IMR-90 (cell line): ENCODE data around the gene TMEM212. TPM values are rescaled to one million over a fixed set of nuclear protein-coding genes. Genes with fewer than 3 reads are reported as not detected.

Experiments
- ATAC-seq: fragments of 200-7000 bp; cut with Tn5 transposase; 2 replicates; pipeline ENCODE4 v1.9.1; 2020; ENCODE audit warnings: low read depth, mild to moderate bottlenecking, moderate library complexity
- BruUV-seq: library from RNA; stranded (reverse); fragments of 400-500 nt; replicated peaks from 2 replicates; lab custom pipeline; 2021; lab: Mats Ljungman, UMichigan
- CTCF ChIA-PET: fragments of 300-600 bp; formaldehyde crosslinking; extraction: SDS; loops from one replicate; lab custom pipeline; 2021; ENCODE audit warnings: antibody characterized with exemption; lab: Yijun Ruan, JAX
- POLR2A ChIA-PET: fragments of 300-600 bp; sonication (Branson Sonifier 250); formaldehyde crosslinking; loops from one replicate; lab custom pipeline; 2022; ENCODE audit warnings: antibody characterized with exemption; ENCODE audit not compliant: unreplicated experiment; lab: Charles Lee
- DNase-seq: peaks from one replicate; pipeline ENCODE4 v3.0.0; 2013
- H2AFZ ChIP-seq: replicated peaks from 2 replicates; pipeline ENCODE3; 2013; ENCODE audit warnings: low read length, mild to moderate bottlenecking; ENCODE audit not compliant: poor library complexity
- H2AK5ac ChIP-seq: 2 replicates; pipeline ENCODE4 v1.6.1; 2013; ENCODE audit warnings: low read depth, low read length, inconsistent platforms
- H2AK9ac ChIP-seq: replicated peaks from 2 replicates; pipeline ENCODE3; 2013; ENCODE audit warnings: mild to moderate bottlenecking, low read depth, low read length, moderate library complexity; ENCODE audit not compliant: poor library complexity
- H2BK120ac ChIP-seq: 2 replicates; pipeline ENCODE4 v1.6.1; 2013; ENCODE audit warnings: low read depth, low read length, inconsistent platforms
- H2BK15ac ChIP-seq: 3 replicates; pipeline ENCODE4 v1.6.1; 2013; ENCODE audit warnings: low read depth, low read length, inconsistent platforms
- H2BK20ac ChIP-seq: 2 replicates; pipeline ENCODE4 v1.6.1; 2013; ENCODE audit warnings: low read depth, mild to moderate bottlenecking, inconsistent platforms, low read length, moderate library complexity
- H2BK5ac ChIP-seq: 2 replicates; pipeline ENCODE4 v1.6.1; 2013; ENCODE audit warnings: mild to moderate bottlenecking, low read depth, low read length, inconsistent platforms; ENCODE audit not compliant: poor library complexity, severe bottlenecking
- H3K14ac ChIP-seq: replicated peaks from 2 replicates; pipeline ENCODE4 v1.6.1; 2013; ENCODE audit warnings: low read depth, low read length, inconsistent platforms
- H3K18ac ChIP-seq: 2 replicates; pipeline ENCODE4 v1.6.1; 2013; ENCODE audit warnings: low read depth, low read length, control low read depth
- H3K23ac ChIP-seq: 2 replicates; pipeline ENCODE4 v1.6.1; 2013; ENCODE audit warnings: low read depth, low read length, inconsistent platforms
- H3K27ac ChIP-seq: 2 replicates; pipeline ENCODE4 v1.5.1; 2013; ENCODE audit warnings: mild to moderate bottlenecking, control low read depth, low read length; ENCODE audit not compliant: insufficient read depth
- H3K27me3 ChIP-seq: 2 replicates; pipeline ENCODE4 v1.6.1; 2013; ENCODE audit warnings: low read length; ENCODE audit not compliant: control insufficient read depth, insufficient read depth
- H3K36me3 ChIP-seq: 2 replicates; pipeline ENCODE4 v1.6.1; 2013; ENCODE audit warnings: low read length, mixed read lengths; ENCODE audit not compliant: control insufficient read depth, insufficient read depth
- H3K4ac ChIP-seq: 2 replicates; pipeline ENCODE4 v1.6.1; 2013; ENCODE audit warnings: low read depth, low read length, inconsistent platforms
- H3K4me1 ChIP-seq: 2 replicates; pipeline ENCODE4 v1.6.1; 2013; ENCODE audit warnings: low read length, mixed read lengths; ENCODE audit not compliant: control insufficient read depth, insufficient read depth
- H3K4me2 ChIP-seq: 2 replicates; pipeline ENCODE4 v1.6.1; 2013; ENCODE audit warnings: low read depth, mild to moderate bottlenecking, control low read depth, low read length, moderate library complexity
- H3K4me3 ChIP-seq: 2 replicates; pipeline ENCODE4 v1.5.1; 2013; ENCODE audit warnings: low read depth, mild to moderate bottlenecking, control low read depth, low read length, moderate library complexity; ENCODE audit not compliant: insufficient read depth
- H3K56ac ChIP-seq: 2 replicates; pipeline ENCODE4 v1.6.1; 2013; ENCODE audit warnings: low read length, inconsistent platforms; ENCODE audit not compliant: insufficient read depth; ENCODE audit errors: extremely low read depth
- H3K79me1 ChIP-seq, 2 experiments: 2 replicates each; pipeline ENCODE4 v1.6.1; 2013; ENCODE audit warnings: low read length in 2 of 2, inconsistent platforms in 1 of 2, low read depth in 1 of 2
- H3K9ac ChIP-seq: 2 replicates; pipeline ENCODE4 v1.6.1; 2013; ENCODE audit warnings: low read depth, low read length, control low read depth
- H3K9me1 ChIP-seq: 2 replicates; pipeline ENCODE4 v1.6.1; 2013; ENCODE audit warnings: low read length, inconsistent platforms; ENCODE audit not compliant: insufficient read depth
- H3K9me3 ChIP-seq: 2 replicates; pipeline ENCODE4 v1.6.1; 2013; ENCODE audit warnings: low read length; ENCODE audit not compliant: control insufficient read depth, insufficient read depth
- H4K20me1 ChIP-seq: 2 replicates; pipeline ENCODE4 v1.6.1; 2013; ENCODE audit warnings: low read length, inconsistent platforms; ENCODE audit not compliant: insufficient read depth
- H4K5ac ChIP-seq: 2 replicates; pipeline ENCODE4 v1.6.1; 2013; ENCODE audit warnings: mild to moderate bottlenecking, low read depth, low read length, control low read depth
- H4K8ac ChIP-seq, 2 experiments: 2 replicates each; pipeline ENCODE4 v1.6.1; 2013; ENCODE audit warnings: low read depth in 2 of 2, low read length in 2 of 2, control low read depth in 1 of 2, inconsistent platforms in 1 of 2
- H4K91ac ChIP-seq: 2 replicates; pipeline ENCODE4 v1.6.1; 2013; ENCODE audit warnings: low read depth, low read length, inconsistent platforms; ENCODE audit not compliant: insufficient read depth
- CHD1 ChIP-seq: IDR thresholded peaks from 2 replicates; pipeline ENCODE4 v1.6.1; 2012; ENCODE audit warnings: low read depth, low read length, improper control_type of control experiment
- FOS ChIP-seq: fragments of 150-350 bp; IDR thresholded peaks from 2 replicates; pipeline ENCODE4 v1.6.1; 2016; ENCODE audit warnings: low read depth, low read length
- MAZ ChIP-seq: IDR thresholded peaks from 2 replicates; pipeline ENCODE4 v1.6.1; 2012; ENCODE audit warnings: low read depth, mild to moderate bottlenecking, low read length, improper control_type of control experiment, moderate library complexity, borderline replicate concordance
- NFE2L2 ChIP-seq: fragments of 150-350 bp; IDR thresholded peaks from 2 replicates; pipeline ENCODE4 v1.6.1; 2016; ENCODE audit warnings: low read depth, mild to moderate bottlenecking, low read length
- RAD21 ChIP-seq: IDR thresholded peaks from 2 replicates; pipeline ENCODE4 v1.6.1; 2012; ENCODE audit warnings: low read length, improper control_type of control experiment
- RCOR1 ChIP-seq: IDR thresholded peaks from 2 replicates; pipeline ENCODE4 v1.6.1; 2012; ENCODE audit warnings: mild to moderate bottlenecking, low read length, improper control_type of control experiment; ENCODE audit not compliant: insufficient replicate concordance
- RFX5 ChIP-seq: IDR thresholded peaks from 2 replicates; pipeline ENCODE4 v1.8.0; 2012; ENCODE audit warnings: low read depth, mild to moderate bottlenecking, low read length, moderate library complexity
- WGBS, 2 experiments: methylation state at CpG; one replicate each; pipeline versions ENCODE4 v1.1.5 to v1.1.7; 2013; ENCODE audit warnings: missing lambda C conversion rate in 2 of 2; ENCODE audit not compliant: insufficient read length in 1 of 2; ENCODE audit errors: extremely low coverage in 2 of 2; 5-methylcytosine and 5-hydroxymethylcytosine counted together
- dilution Hi-C: fragments of 300-500 bp; cut with HindIII; formaldehyde crosslinking; loops from one replicate; pipeline ENCODE4 v1.14.3; 2018; ENCODE audit warnings: low sequenced_read_pairs; ENCODE audit not compliant: unreplicated experiment
- in situ Hi-C: fragments of 300-500 bp; cut with MboI; formaldehyde crosslinking; loops from 3 replicates; pipeline ENCODE4 v1.14.3; 2019; ENCODE audit warnings: low sequenced_read_pairs, inconsistent platforms, mixed read lengths
- intact Hi-C: fragments of 100-400 bp; cut with micrococcal nuclease; formaldehyde crosslinking; loops from 2 replicates; pipeline ENCODE4 v1.10.0; 2022
- polyA plus RNA-seq, 3 experiments: library from polyadenylated mRNA; depleted of rRNA; stranded (reverse); fragments of >200 nt; gene quantifications; 2 replicates each; pipeline ENCODE4 v1.2.3, GENCODE V29; 2012; ENCODE audit warnings: low replicate concordance in 1 of 3
- total RNA-seq: library from RNA; depleted of rRNA; stranded (reverse); fragments of >200 nt; gene quantifications from 2 replicates; pipeline ENCODE4 v1.2.3, GENCODE V29; 2012
- TF ChIP-seq, protein P1 (sequence below): fragments of 150-350 bp; IDR thresholded peaks from 2 replicates; pipeline ENCODE4 v1.6.1; 2017; ENCODE audit warnings: mild to moderate bottlenecking, antibody characterized with exemption, low read length, low read depth
- TF ChIP-seq, protein P2 (sequence below): conservative IDR thresholded peaks from 2 replicates; pipeline ENCODE4 v1.5.1; 2012; ENCODE audit warnings: mild to moderate bottlenecking, low read depth, low read length, improper control_type of control experiment

Gene TMEM212
- total and polyA plus RNA-seq, 2 of the 4 experiments (the other 2 are of a cell fraction) = not detected

DNA sequence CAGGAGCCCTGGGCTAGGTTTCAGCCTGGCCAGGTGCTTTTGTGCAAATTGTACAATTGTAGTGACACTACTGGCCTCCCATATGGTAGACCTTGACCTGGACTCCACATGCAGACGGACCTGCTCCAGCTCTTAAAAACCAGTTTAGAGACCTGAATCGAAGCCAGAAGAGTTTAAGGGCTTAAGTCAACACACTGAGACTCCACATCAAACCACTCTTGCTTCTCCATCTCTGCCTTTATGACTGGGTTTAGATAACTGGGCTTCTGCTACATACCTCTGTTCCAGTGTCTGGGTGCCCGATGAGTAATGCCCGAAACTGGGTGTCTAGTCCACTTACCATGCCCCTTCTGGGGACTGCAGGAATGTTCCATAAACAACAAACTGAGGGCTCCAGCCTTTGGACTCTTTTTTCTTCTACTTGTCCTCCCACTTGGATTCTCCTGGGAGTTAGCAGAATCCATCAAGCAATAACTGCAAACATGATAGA is 32.8 kb downstream of the TMEM212 start:
- Histone ChIP-seq H4K20me1 (no peaks in the 10 kb centered on the region), H3K56ac (peak overlapping the region; percentile 16; the same call in 1 of the 2 replicates), H2AK9ac (no peak overlapping the region), H3K9ac (no peak overlapping the region), H3K27me3 (no peaks in the 10 kb centered on the region), H2BK20ac (peak overlapping the region; percentile 96), H3K4me3 (no peak overlapping the region), H2AFZ (peak overlapping the region; percentile 23), H3K23ac (peak overlapping the region; percentile 31), H3K9me1 (peaks cover 19% of the 10 kb centered on the region), H3K36me3 (no peaks in the 10 kb centered on the region), H2BK15ac (peak overlapping the region; percentile 96), H4K8ac (peak overlapping the region; percentile 72), H3K4me2 (no peak overlapping the region), H4K5ac (peak overlapping the region; percentile 71), H3K27ac (peak overlapping the region; percentile 85), H2BK5ac (peak overlapping the region; percentile 97), H4K91ac (peak overlapping the region; percentile 85), H3K79me1 (peaks cover 0 to 15% of the 10 kb centered on the region in 2 experiments; a peak in 1 of 4 replicates), H3K9me3 (no peaks in the 10 kb centered on the region), H3K4ac (peak overlapping the region; percentile 84), H3K14ac (peak overlapping the region; percentile 91), H2AK5ac (peak overlapping the region; percentile 69), H3K18ac (peak overlapping the region; percentile 91), H2BK120ac (peak overlapping the region; percentile 93), H3K4me1 (peaks cover 34% of the 10 kb centered on the region)
- intact Hi-C loops = loop anchor here (5.0 kb wide), 1 partner anchor 91 kb away; no protein-coding TSS in a partner anchor
- no TSS peak for BruUV-seq
- CTCF ChIA-PET = no interaction called here
- TF ChIP-seq, protein P1, sequence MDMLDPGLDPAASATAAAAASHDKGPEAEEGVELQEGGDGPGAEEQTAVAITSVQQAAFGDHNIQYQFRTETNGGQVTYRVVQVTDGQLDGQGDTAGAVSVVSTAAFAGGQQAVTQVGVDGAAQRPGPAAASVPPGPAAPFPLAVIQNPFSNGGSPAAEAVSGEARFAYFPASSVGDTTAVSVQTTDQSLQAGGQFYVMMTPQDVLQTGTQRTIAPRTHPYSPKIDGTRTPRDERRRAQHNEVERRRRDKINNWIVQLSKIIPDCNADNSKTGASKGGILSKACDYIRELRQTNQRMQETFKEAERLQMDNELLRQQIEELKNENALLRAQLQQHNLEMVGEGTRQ = no peak
- no peak for TF ChIP-seq RFX5
- no peak for TF ChIP-seq FOS
- no peak for TF ChIP-seq CHD1
- TF ChIP-seq MAZ = no peak
- TF ChIP-seq RAD21 = no peak
- no peak for TF ChIP-seq NFE2L2
- no peak for TF ChIP-seq RCOR1
- TF ChIP-seq, protein P2, sequence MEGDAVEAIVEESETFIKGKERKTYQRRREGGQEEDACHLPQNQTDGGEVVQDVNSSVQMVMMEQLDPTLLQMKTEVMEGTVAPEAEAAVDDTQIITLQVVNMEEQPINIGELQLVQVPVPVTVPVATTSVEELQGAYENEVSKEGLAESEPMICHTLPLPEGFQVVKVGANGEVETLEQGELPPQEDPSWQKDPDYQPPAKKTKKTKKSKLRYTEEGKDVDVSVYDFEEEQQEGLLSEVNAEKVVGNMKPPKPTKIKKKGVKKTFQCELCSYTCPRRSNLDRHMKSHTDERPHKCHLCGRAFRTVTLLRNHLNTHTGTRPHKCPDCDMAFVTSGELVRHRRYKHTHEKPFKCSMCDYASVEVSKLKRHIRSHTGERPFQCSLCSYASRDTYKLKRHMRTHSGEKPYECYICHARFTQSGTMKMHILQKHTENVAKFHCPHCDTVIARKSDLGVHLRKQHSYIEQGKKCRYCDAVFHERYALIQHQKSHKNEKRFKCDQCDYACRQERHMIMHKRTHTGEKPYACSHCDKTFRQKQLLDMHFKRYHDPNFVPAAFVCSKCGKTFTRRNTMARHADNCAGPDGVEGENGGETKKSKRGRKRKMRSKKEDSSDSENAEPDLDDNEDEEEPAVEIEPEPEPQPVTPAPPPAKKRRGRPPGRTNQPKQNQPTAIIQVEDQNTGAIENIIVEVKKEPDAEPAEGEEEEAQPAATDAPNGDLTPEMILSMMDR = no peak
- dilution Hi-C loops = no loop called here
- WGBS, 2 experiments = 88% methylated on average over 3 of the region's 4 CpGs; no CpG with 5 or more reads in 1 of the 2 experiments
- DNase-seq (peak; percentile 19), ATAC-seq (no peak)
- in situ Hi-C loops = no loop called here
- POLR2A ChIA-PET = no interaction called here
